HL-60 (cell line): ENCODE measurements around the gene IL23R.

ENCODE experiments used
- CTCF ChIP-seq: IDR thresholded peaks from one replicate; pipeline ENCODE4 v1.5.1; 2011; ENCODE audit warnings: low read length, control low read depth, inconsistent platforms; ENCODE audit not compliant: insufficient read depth
- POLR2AphosphoS5 ChIP-seq: IDR thresholded peaks from 2 replicates; pipeline ENCODE4 v1.6.1; 2012; ENCODE audit warnings: low read depth
- REST ChIP-seq: IDR thresholded peaks from 2 replicates; pipeline ENCODE4 v1.6.1; 2012; ENCODE audit warnings: low read depth; ENCODE audit not compliant: insufficient replicate concordance

GRCh38 chr1:67261680-67262079, 95.4 kb downstream of the IL23R start:
- TF ChIP-seq CTCF: no peak
- TF ChIP-seq POLR2AphosphoS5: no peak
- TF ChIP-seq REST: no peak
